Measurements from ENCODE around the gene INSL3. TPM values are rescaled to one million over a fixed set of nuclear protein-coding genes. Genes with fewer than 3 reads are reported as not detected.

The INSL3 gene
- total and polyA plus RNA-seq, 2 of the 13 experiments (the other 11 are each of a cell fraction or from before 2014, with no cell fraction given): 0.30 TPM; not detected in 1

- TF ChIP-seq CEBPZ (IDR thresholded peaks at IDR 0.05; ENCODE audit: low read length) (no peak), IKZF1 (IDR thresholded peaks at IDR 0.05) (no peak), TFDP2 (CRISPR knock-in tag; IDR thresholded peaks at IDR 0.05) (no peak; the same call in 1 of the 2 replicates), KLF16 (CRISPR knock-in tag; IDR thresholded peaks at IDR 0.05) (peak in 1 of 2 experiments; percentile 69; a peak in 1 of 4 replicates), ZBTB3 (CRISPR knock-in tag; IDR thresholded peaks at IDR 0.05; ENCODE audit: borderline replicate concordance, low read depth) (no peak), JUN (CRISPR knock-in tag; IDR thresholded peaks at IDR 0.05) (no peak), ZSCAN30 (CRISPR knock-in tag; IDR thresholded peaks at IDR 0.05) (no peak), KLF6 (CRISPR knock-in tag; IDR thresholded peaks at IDR 0.05) (no peak), CSRNP1 (CRISPR knock-in tag; IDR thresholded peaks at IDR 0.05) (peak; percentile 53; the same call in 1 of the 2 replicates), MIER2 (CRISPR knock-in tag; IDR thresholded peaks at IDR 0.05) (peak; percentile 76), ZBTB33 (CRISPR knock-in tag; IDR thresholded peaks at IDR 0.05) (peak; percentile 31; the same call in 1 of the 2 replicates), SALL1 (CRISPR knock-in tag; IDR thresholded peaks at IDR 0.05) (peak; percentile 85), ZNF329 (CRISPR knock-in tag; IDR thresholded peaks at IDR 0.05; ENCODE audit: low read depth) (no peak), RXRA (CRISPR knock-in tag; IDR thresholded peaks at IDR 0.05) (peak; percentile 96), CBX1 (IDR thresholded peaks at IDR 0.05; ENCODE audit: low read depth) (no peak), MED1 (CRISPR knock-in tag; IDR thresholded peaks at IDR 0.05) (peak; percentile 64; the same call in 1 of the 2 replicates)
- TF ChIP-seq, protein P1, sequence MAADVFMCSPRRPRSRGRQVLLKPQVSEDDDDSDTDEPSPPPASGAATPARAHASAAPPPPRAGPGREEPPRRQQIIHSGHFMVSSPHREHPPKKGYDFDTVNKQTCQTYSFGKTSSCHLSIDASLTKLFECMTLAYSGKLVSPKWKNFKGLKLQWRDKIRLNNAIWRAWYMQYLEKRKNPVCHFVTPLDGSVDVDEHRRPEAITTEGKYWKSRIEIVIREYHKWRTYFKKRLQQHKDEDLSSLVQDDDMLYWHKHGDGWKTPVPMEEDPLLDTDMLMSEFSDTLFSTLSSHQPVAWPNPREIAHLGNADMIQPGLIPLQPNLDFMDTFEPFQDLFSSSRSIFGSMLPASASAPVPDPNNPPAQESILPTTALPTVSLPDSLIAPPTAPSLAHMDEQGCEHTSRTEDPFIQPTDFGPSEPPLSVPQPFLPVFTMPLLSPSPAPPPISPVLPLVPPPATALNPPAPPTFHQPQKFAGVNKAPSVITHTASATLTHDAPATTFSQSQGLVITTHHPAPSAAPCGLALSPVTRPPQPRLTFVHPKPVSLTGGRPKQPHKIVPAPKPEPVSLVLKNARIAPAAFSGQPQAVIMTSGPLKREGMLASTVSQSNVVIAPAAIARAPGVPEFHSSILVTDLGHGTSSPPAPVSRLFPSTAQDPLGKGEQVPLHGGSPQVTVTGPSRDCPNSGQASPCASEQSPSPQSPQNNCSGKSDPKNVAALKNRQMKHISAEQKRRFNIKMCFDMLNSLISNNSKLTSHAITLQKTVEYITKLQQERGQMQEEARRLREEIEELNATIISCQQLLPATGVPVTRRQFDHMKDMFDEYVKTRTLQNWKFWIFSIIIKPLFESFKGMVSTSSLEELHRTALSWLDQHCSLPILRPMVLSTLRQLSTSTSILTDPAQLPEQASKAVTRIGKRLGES (CRISPR knock-in tag; IDR thresholded peaks at IDR 0.05; ENCODE audit: borderline replicate concordance): 0 out of 2 replicates have a peak, but pooled peaks have one; percentile 25
These were observed 54.7 kb downstream of the INSL3 start (continued) for GRCh38 chr19:17766543-17767131.
